ENCODE data around the gene TMEM272. TPM values are rescaled to one million over a fixed set of nuclear protein-coding genes. Genes with fewer than 3 reads are reported as not detected.

TMEM272 gene
- polyA plus RNA-seq, 1 of the 3 experiments (the other 2 are of a cell fraction) = not detected

- Histone ChIP-seq H4K20me1 (ENCODE audit: insufficient read depth) (no peaks in the 10 kb centered on the region), H3F3A (replicated peaks; ENCODE audit: insufficient read depth) (no peaks in the 10 kb centered on the region), H3K4me2 (peak overlapping the region; percentile 76), H3K9ac (peak overlapping the region; percentile 21; the same call in 1 of the 2 replicates), H3K4me1 (ENCODE audit: control insufficient read depth in 1 of 2, insufficient read depth in 2 of 2, low read depth in 1 of 2, low read length in 1 of 2) (peaks cover 20 to 55% of the 10 kb centered on the region in 2 experiments), H3K79me2 (ENCODE audit: insufficient read depth) (no peaks in the 10 kb centered on the region), H3K9me2 (no peaks in the 10 kb centered on the region), H3K9me3 (no peaks in the 10 kb centered on the region), H2AFZ (ENCODE audit: low read depth) (peak overlapping the region; percentile 61), H3K27me3 (ENCODE audit: insufficient read depth) (no peaks in the 10 kb centered on the region), H3K27ac (ENCODE audit: low read depth in 2 of 2, low read length in 1 of 2) (peak overlapping the region; percentile 69 to 100; a peak in 3 of 4 replicates), H3K36me3 (replicated peaks in 1 of 2; ENCODE audit: control insufficient read depth in 1 of 2, insufficient read depth in 2 of 2, low read length in 1 of 2) (no peaks in the 10 kb centered on the region), H3K4me3 (ENCODE audit: low read depth in 2 of 2, low read length in 1 of 2) (peak overlapping the region in 1 of 2 experiments; percentile 12; a peak in 3 of 4 replicates)
- ChIA-PET CTCF (interaction anchor here (0.6 to 4.9 kb wide), 19 partner anchors 8 to 1305 kb away, joined by 3 to 80 read pairs (median 3); no protein-coding TSS in a partner anchor), POLR2A (interaction anchor here (0.6 to 2.9 kb wide), 26 partner anchors 8 to 460 kb away, joined by 3 to 32 read pairs (median 4); partner anchors contain the start of gene INTS6)
- TF ChIP-seq EP300 (IDR thresholded peaks at IDR 0.05; ENCODE audit: borderline replicate concordance in 1 of 2, low read depth in 1 of 2, low read length in 1 of 2) (peak in 1 of 2 experiments; percentile 97; a peak in 2 of 4 replicates), GATA2 (CRISPR knock-in tag; IDR thresholded peaks at IDR 0.05) (peak; percentile 100), TEAD4 (IDR thresholded peaks at IDR 0.05; ENCODE audit: borderline replicate concordance, insufficient read depth) (no peak), RCOR1 (IDR thresholded peaks at IDR 0.05; ENCODE audit: low read length) (peak; percentile 95), RXRA (IDR thresholded peaks at IDR 0.05; ENCODE audit: borderline replicate concordance, low read depth) (peak; percentile 63; the same call in 1 of the 2 replicates), RAD21 (IDR thresholded peaks at IDR 0.05; ENCODE audit: low read length) (peak; percentile 35), MEF2A (IDR thresholded peaks at IDR 0.05; ENCODE audit: borderline replicate concordance, low read depth) (no peak), FOXJ3 (CRISPR knock-in tag; IDR thresholded peaks at IDR 0.05) (peak; percentile 99), POLR2AphosphoS5 (IDR thresholded peaks at IDR 0.05; ENCODE audit: low read depth, low read length) (peak; percentile 50), CTCF (IDR thresholded peaks at IDR 0.05) (no peak), MXI1 (IDR thresholded peaks at IDR 0.05; ENCODE audit: low read depth, low read length) (peak; percentile 88), NRF1 (IDR thresholded peaks at IDR 0.05; ENCODE audit: low read depth, low read length) (no peak), FOSL2 (IDR thresholded peaks at IDR 0.05; ENCODE audit: borderline replicate concordance, low read depth) (no peak), JUND (IDR thresholded peaks at IDR 0.05) (no peak), TCF12 (IDR thresholded peaks at IDR 0.05) (peak; percentile 78), SIN3A (IDR thresholded peaks at IDR 0.05; ENCODE audit: borderline replicate concordance, low read depth, low read length) (0 out of 2 replicates have a peak, but pooled peaks have one; percentile 35), CHD2 (IDR thresholded peaks at IDR 0.05; ENCODE audit: low read length, partially characterized antibody) (peak; percentile 95), SMC3 (IDR thresholded peaks at IDR 0.05; ENCODE audit: low read depth, low read length) (no peak), NFIC (IDR thresholded peaks at IDR 0.05; ENCODE audit: borderline replicate concordance) (peak; percentile 89)
- TF ChIP-seq, protein P1, sequence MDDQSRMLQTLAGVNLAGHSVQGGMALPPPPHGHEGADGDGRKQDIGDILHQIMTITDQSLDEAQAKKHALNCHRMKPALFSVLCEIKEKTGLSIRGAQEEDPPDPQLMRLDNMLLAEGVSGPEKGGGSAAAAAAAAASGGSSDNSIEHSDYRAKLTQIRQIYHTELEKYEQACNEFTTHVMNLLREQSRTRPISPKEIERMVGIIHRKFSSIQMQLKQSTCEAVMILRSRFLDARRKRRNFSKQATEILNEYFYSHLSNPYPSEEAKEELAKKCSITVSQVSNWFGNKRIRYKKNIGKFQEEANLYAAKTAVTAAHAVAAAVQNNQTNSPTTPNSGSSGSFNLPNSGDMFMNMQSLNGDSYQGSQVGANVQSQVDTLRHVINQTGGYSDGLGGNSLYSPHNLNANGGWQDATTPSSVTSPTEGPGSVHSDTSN (IDR thresholded peaks at IDR 0.05) = peak; percentile 78
- TF ChIP-seq, protein P2, sequence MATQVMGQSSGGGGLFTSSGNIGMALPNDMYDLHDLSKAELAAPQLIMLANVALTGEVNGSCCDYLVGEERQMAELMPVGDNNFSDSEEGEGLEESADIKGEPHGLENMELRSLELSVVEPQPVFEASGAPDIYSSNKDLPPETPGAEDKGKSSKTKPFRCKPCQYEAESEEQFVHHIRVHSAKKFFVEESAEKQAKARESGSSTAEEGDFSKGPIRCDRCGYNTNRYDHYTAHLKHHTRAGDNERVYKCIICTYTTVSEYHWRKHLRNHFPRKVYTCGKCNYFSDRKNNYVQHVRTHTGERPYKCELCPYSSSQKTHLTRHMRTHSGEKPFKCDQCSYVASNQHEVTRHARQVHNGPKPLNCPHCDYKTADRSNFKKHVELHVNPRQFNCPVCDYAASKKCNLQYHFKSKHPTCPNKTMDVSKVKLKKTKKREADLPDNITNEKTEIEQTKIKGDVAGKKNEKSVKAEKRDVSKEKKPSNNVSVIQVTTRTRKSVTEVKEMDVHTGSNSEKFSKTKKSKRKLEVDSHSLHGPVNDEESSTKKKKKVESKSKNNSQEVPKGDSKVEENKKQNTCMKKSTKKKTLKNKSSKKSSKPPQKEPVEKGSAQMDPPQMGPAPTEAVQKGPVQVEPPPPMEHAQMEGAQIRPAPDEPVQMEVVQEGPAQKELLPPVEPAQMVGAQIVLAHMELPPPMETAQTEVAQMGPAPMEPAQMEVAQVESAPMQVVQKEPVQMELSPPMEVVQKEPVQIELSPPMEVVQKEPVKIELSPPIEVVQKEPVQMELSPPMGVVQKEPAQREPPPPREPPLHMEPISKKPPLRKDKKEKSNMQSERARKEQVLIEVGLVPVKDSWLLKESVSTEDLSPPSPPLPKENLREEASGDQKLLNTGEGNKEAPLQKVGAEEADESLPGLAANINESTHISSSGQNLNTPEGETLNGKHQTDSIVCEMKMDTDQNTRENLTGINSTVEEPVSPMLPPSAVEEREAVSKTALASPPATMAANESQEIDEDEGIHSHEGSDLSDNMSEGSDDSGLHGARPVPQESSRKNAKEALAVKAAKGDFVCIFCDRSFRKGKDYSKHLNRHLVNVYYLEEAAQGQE (IDR thresholded peaks at IDR 0.05; ENCODE audit: low read depth, low read length) = 0 out of 2 replicates have a peak, but pooled peaks have one; percentile 5
- TF ChIP-seq, protein P3, sequence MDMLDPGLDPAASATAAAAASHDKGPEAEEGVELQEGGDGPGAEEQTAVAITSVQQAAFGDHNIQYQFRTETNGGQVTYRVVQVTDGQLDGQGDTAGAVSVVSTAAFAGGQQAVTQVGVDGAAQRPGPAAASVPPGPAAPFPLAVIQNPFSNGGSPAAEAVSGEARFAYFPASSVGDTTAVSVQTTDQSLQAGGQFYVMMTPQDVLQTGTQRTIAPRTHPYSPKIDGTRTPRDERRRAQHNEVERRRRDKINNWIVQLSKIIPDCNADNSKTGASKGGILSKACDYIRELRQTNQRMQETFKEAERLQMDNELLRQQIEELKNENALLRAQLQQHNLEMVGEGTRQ (IDR thresholded peaks at IDR 0.05; ENCODE audit: borderline replicate concordance, low read depth, low read length) = no peak
- TF ChIP-seq, protein P4, sequence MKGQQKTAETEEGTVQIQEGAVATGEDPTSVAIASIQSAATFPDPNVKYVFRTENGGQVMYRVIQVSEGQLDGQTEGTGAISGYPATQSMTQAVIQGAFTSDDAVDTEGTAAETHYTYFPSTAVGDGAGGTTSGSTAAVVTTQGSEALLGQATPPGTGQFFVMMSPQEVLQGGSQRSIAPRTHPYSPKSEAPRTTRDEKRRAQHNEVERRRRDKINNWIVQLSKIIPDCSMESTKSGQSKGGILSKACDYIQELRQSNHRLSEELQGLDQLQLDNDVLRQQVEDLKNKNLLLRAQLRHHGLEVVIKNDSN (IDR thresholded peaks at IDR 0.05; ENCODE audit: borderline replicate concordance, low read depth) = no peak
- peak; percentile 85 for DNase-seq
- 15% methylated on average over 11 of the region's 12 CpGs for WGBS (ENCODE audit: low lambda C conversion rate)
Measured at GRCh38 chr13:51785712-51786424, 59.1 kb downstream of the TMEM272 start.

Measured in SK-N-SH (cell line).